Measurements from ENCODE around the gene BPIFA3.
A peak's percentile ranks its signal among the peaks of the same experiment; 100 is the strongest.

Gene BPIFA3

DNA sequence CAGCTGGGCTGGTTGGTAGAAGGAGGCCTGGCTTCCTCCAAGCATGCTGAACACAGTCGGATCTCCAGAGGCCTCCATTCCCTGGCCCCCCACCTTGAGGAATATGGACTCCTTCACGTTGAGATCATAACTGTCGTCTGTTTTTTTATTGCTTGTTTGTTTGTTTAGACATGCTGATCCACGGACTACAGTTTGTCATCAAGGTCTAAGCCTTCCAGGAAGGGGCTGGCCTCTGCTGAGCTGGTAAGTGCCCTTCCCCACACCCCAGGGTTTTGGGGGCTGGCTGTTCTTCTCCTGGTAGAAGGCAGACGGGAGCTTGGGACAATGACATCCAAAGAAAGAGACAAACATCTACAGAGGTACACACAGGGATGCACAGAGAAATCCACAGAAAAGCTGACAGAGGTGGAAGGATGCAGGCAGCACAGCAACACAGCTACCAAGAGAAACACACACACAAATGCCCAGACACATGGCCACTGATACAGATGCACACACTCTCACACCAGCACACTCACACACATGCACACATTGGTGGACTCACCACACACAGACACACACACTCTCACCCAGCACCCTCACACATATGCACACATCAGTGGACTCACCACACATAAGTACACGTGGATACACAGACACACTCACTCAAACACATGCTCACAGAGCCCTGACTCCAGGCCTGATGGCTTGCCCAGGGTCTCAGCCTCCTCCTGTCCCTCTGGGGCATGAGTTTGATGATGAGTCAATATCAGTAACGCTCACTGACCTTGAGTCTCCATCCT lies 25.4 kb downstream of the BPIFA3 start:
- no peaks in the 10 kb centered on the region for H3K9me3 ChIP-seq (ENCODE audit: severe bottlenecking)
- no peak overlapping the region for H3K4me3 ChIP-seq (ENCODE audit: low read depth, low read length)
- TF ChIP-seq, protein P1, sequence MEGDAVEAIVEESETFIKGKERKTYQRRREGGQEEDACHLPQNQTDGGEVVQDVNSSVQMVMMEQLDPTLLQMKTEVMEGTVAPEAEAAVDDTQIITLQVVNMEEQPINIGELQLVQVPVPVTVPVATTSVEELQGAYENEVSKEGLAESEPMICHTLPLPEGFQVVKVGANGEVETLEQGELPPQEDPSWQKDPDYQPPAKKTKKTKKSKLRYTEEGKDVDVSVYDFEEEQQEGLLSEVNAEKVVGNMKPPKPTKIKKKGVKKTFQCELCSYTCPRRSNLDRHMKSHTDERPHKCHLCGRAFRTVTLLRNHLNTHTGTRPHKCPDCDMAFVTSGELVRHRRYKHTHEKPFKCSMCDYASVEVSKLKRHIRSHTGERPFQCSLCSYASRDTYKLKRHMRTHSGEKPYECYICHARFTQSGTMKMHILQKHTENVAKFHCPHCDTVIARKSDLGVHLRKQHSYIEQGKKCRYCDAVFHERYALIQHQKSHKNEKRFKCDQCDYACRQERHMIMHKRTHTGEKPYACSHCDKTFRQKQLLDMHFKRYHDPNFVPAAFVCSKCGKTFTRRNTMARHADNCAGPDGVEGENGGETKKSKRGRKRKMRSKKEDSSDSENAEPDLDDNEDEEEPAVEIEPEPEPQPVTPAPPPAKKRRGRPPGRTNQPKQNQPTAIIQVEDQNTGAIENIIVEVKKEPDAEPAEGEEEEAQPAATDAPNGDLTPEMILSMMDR (IDR thresholded peaks at IDR 0.05; ENCODE audit: low read depth, low read length): no peak
- no peak for DNase-seq
- no peaks in the 10 kb centered on the region for H3K36me3 ChIP-seq
- no peaks in the 10 kb centered on the region for H3K27me3 ChIP-seq (ENCODE audit: insufficient read depth, low read depth, severe bottlenecking)
- no peak overlapping the region for H3K27ac ChIP-seq

DNA sequence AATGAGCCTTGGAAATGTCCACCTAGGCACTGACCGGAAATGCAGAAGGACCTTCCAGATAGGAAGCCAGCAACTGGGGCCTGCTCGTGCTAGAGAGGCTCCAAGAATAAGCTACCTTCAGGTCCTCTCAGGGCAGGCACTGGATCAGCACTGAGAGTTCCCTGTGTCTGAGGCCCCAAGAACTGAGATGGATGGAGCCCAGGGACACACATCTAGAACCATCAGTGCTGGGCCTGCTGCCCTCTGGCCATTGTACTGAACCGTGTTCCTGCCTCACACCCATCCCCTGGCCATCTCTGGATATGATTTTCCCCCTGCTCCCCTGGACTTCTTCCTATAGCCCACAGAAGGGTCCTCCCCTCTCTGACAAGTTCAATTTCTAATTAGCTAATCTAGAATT lies 28.9 kb downstream of the BPIFA3 start:
- no peaks in the 10 kb centered on the region for H3K27me3 ChIP-seq (ENCODE audit: insufficient read depth, low read depth, severe bottlenecking)
- TF ChIP-seq, protein P1 (IDR thresholded peaks at IDR 0.05; ENCODE audit: low read depth, low read length): no peak
- no peak for DNase-seq
- H3K9me3 ChIP-seq (ENCODE audit: severe bottlenecking): no peaks in the 10 kb centered on the region
- H3K4me3 ChIP-seq (ENCODE audit: low read depth, low read length): no peak overlapping the region
- H3K36me3 ChIP-seq: no peaks in the 10 kb centered on the region
- H3K27ac ChIP-seq: no peak overlapping the region

DNA sequence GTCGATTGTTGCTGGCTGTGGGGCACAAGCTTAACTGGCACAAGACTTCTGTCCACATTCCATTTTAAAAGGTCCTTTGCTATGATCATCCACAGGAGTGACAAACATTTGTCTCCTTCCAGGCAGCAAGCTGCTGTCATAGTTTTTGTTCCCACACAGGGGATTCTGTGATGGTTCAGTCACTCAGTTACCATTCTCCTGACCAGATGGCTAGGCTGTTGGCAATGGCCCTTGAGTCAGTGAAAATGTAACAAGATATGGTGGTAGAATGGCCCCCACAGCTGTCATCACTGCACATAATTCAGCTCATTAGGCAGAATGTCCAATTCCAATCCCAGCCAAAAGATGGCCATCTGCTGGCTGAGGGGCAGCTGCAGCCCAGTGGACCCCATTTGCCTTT lies 32.3 kb downstream of the BPIFA3 start:
- TF ChIP-seq, protein P1 (IDR thresholded peaks at IDR 0.05; ENCODE audit: low read depth, low read length): no peak
- Histone ChIP-seq H3K4me3 (ENCODE audit: low read depth, low read length) (no peak overlapping the region), H3K36me3 (no peaks in the 10 kb centered on the region)

DNA sequence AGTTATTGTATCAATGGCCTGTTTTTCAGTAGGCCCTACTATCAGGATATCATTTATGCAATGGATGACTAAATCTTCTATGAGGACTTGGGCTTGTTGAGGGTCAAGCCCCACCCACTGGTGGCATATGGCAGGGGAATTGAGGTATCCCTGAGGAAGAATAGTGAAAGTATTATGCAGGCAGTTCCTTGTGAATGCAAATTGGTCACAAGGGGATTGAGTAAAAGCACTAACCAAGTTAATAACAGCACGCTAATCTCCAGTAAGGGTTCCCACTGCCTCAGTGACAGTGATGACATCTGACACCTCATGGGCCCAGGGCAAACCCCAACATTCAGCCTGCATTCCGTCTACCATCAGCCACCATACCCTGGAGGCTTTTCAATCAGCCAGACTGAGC lies 33.5 kb downstream of the BPIFA3 start:
- Histone ChIP-seq H3K9me3 (ENCODE audit: severe bottlenecking) (no peaks in the 10 kb centered on the region), H3K27me3 (ENCODE audit: insufficient read depth, low read depth, severe bottlenecking) (no peaks in the 10 kb centered on the region), H3K27ac (no peak overlapping the region), H3K36me3 (no peaks in the 10 kb centered on the region), H3K4me3 (ENCODE audit: low read depth, low read length) (no peak overlapping the region)
- DNase-seq: peak; percentile 19
- TF ChIP-seq, protein P1 (IDR thresholded peaks at IDR 0.05; ENCODE audit: low read depth, low read length): no peak

More for the DNA sequence above, 32.3 kb downstream of the BPIFA3 start:
- H3K27me3 ChIP-seq (ENCODE audit: insufficient read depth, low read depth, severe bottlenecking): no peaks in the 10 kb centered on the region
- H3K9me3 ChIP-seq (ENCODE audit: severe bottlenecking): no peaks in the 10 kb centered on the region
- DNase-seq: peak; percentile 13
- no peak overlapping the region for H3K27ac ChIP-seq

DNA sequence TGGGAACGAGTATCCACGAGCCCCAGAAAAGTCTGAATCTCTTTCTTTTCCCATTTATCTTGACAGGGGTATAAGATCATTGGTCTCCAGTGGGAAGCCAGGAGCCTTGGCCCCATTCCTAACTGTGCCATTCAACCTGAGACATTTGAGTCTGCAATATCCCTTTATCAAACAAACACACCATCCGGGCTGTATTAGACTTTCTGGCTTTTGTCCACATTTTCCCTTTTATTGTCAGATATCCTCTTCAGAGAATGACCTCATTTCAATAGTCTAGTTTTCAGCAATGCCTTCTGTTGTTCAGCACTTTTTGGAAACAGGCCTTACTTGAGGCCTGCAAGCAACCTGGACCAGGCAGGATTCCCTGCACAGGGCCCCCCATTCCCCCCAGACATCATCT lies 34.3 kb downstream of the BPIFA3 start:
- H3K27me3 ChIP-seq (ENCODE audit: insufficient read depth, low read depth, severe bottlenecking): no peaks in the 10 kb centered on the region
- TF ChIP-seq, protein P1 (IDR thresholded peaks at IDR 0.05; ENCODE audit: low read depth, low read length): no peak
- no peak overlapping the region for H3K27ac ChIP-seq
- H3K36me3 ChIP-seq: no peaks in the 10 kb centered on the region
- no peak for DNase-seq
- H3K9me3 ChIP-seq (ENCODE audit: severe bottlenecking): no peaks in the 10 kb centered on the region
- no peak overlapping the region for H3K4me3 ChIP-seq (ENCODE audit: low read depth, low read length)

DNA sequence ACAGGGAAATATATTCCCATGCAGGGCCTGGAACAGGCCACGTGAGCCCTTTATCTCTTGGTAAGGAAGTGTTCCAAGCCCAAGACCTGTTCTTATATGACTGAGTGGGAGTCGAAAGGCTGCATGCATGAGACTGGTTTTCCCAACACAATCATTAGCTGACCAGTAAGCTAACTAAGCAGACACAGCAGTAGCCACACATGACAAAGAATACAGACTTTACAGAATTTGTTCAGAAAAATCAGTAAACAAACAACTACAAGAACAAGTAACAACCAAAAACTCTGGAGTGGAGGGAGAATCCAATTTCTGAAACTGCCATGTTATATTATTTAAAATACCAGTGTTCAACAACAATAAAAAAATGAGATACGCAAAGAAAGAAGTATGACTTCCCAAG lies 35.3 kb downstream of the BPIFA3 start:
- DNase-seq: no peak
- no peak overlapping the region for H3K4me3 ChIP-seq (ENCODE audit: low read depth, low read length)
- no peaks in the 10 kb centered on the region for H3K27me3 ChIP-seq (ENCODE audit: insufficient read depth, low read depth, severe bottlenecking)
- no peaks in the 10 kb centered on the region for H3K9me3 ChIP-seq (ENCODE audit: severe bottlenecking)
- no peak overlapping the region for H3K27ac ChIP-seq
- no peaks in the 10 kb centered on the region for H3K36me3 ChIP-seq
- TF ChIP-seq, protein P1 (IDR thresholded peaks at IDR 0.05; ENCODE audit: low read depth, low read length): no peak

Data from WERI-Rb-1 (cell line).